IMR-90 (cell line): ENCODE results near the gene NUP153. TPM values are rescaled to one million over a fixed set of nuclear protein-coding genes. Genes with fewer than 3 reads are reported as not detected.

Experiments
- ATAC-seq: fragments of 200-7000 bp; cut with Tn5 transposase; 2 replicates; pipeline ENCODE4 v1.9.1; 2020; ENCODE audit warnings: low read depth, mild to moderate bottlenecking, moderate library complexity
- BruUV-seq: library from RNA; stranded (reverse); fragments of 400-500 nt; replicated peaks from 2 replicates; lab custom pipeline; 2021; lab: Mats Ljungman, UMichigan
- CTCF ChIA-PET: fragments of 300-600 bp; formaldehyde crosslinking; extraction: SDS; loops from one replicate; lab custom pipeline; 2021; ENCODE audit warnings: antibody characterized with exemption; lab: Yijun Ruan, JAX
- POLR2A ChIA-PET: fragments of 300-600 bp; sonication (Branson Sonifier 250); formaldehyde crosslinking; loops from one replicate; lab custom pipeline; 2022; ENCODE audit warnings: antibody characterized with exemption; ENCODE audit not compliant: unreplicated experiment; lab: Charles Lee
- DNase-seq: peaks from one replicate; pipeline ENCODE4 v3.0.0; 2013
- H2AFZ ChIP-seq: replicated peaks from 2 replicates; pipeline ENCODE3; 2013; ENCODE audit warnings: low read length, mild to moderate bottlenecking; ENCODE audit not compliant: poor library complexity
- H2AK5ac ChIP-seq: 2 replicates; pipeline ENCODE4 v1.6.1; 2013; ENCODE audit warnings: low read depth, low read length, inconsistent platforms
- H2AK9ac ChIP-seq: replicated peaks from 2 replicates; pipeline ENCODE3; 2013; ENCODE audit warnings: mild to moderate bottlenecking, low read depth, low read length, moderate library complexity; ENCODE audit not compliant: poor library complexity
- H2BK120ac ChIP-seq: 2 replicates; pipeline ENCODE4 v1.6.1; 2013; ENCODE audit warnings: low read depth, low read length, inconsistent platforms
- H2BK15ac ChIP-seq: 3 replicates; pipeline ENCODE4 v1.6.1; 2013; ENCODE audit warnings: low read depth, low read length, inconsistent platforms
- H2BK20ac ChIP-seq: 2 replicates; pipeline ENCODE4 v1.6.1; 2013; ENCODE audit warnings: low read depth, mild to moderate bottlenecking, inconsistent platforms, low read length, moderate library complexity
- H2BK5ac ChIP-seq: 2 replicates; pipeline ENCODE4 v1.6.1; 2013; ENCODE audit warnings: mild to moderate bottlenecking, low read depth, low read length, inconsistent platforms; ENCODE audit not compliant: poor library complexity, severe bottlenecking
- H3K14ac ChIP-seq: replicated peaks from 2 replicates; pipeline ENCODE4 v1.6.1; 2013; ENCODE audit warnings: low read depth, low read length, inconsistent platforms
- H3K18ac ChIP-seq: 2 replicates; pipeline ENCODE4 v1.6.1; 2013; ENCODE audit warnings: low read depth, low read length, control low read depth
- H3K23ac ChIP-seq: 2 replicates; pipeline ENCODE4 v1.6.1; 2013; ENCODE audit warnings: low read depth, low read length, inconsistent platforms
- H3K27ac ChIP-seq: 2 replicates; pipeline ENCODE4 v1.5.1; 2013; ENCODE audit warnings: mild to moderate bottlenecking, control low read depth, low read length; ENCODE audit not compliant: insufficient read depth
- H3K27me3 ChIP-seq: 2 replicates; pipeline ENCODE4 v1.6.1; 2013; ENCODE audit warnings: low read length; ENCODE audit not compliant: control insufficient read depth, insufficient read depth
- H3K36me3 ChIP-seq: 2 replicates; pipeline ENCODE4 v1.6.1; 2013; ENCODE audit warnings: low read length, mixed read lengths; ENCODE audit not compliant: control insufficient read depth, insufficient read depth
- H3K4ac ChIP-seq: 2 replicates; pipeline ENCODE4 v1.6.1; 2013; ENCODE audit warnings: low read depth, low read length, inconsistent platforms
- H3K4me1 ChIP-seq: 2 replicates; pipeline ENCODE4 v1.6.1; 2013; ENCODE audit warnings: low read length, mixed read lengths; ENCODE audit not compliant: control insufficient read depth, insufficient read depth
- H3K4me2 ChIP-seq: 2 replicates; pipeline ENCODE4 v1.6.1; 2013; ENCODE audit warnings: low read depth, mild to moderate bottlenecking, control low read depth, low read length, moderate library complexity
- H3K4me3 ChIP-seq: 2 replicates; pipeline ENCODE4 v1.5.1; 2013; ENCODE audit warnings: low read depth, mild to moderate bottlenecking, control low read depth, low read length, moderate library complexity; ENCODE audit not compliant: insufficient read depth
- H3K56ac ChIP-seq: 2 replicates; pipeline ENCODE4 v1.6.1; 2013; ENCODE audit warnings: low read length, inconsistent platforms; ENCODE audit not compliant: insufficient read depth; ENCODE audit errors: extremely low read depth
- H3K79me1 ChIP-seq, 2 experiments: 2 replicates each; pipeline ENCODE4 v1.6.1; 2013; ENCODE audit warnings: low read length in 2 of 2, inconsistent platforms in 1 of 2, low read depth in 1 of 2
- H3K9ac ChIP-seq: 2 replicates; pipeline ENCODE4 v1.6.1; 2013; ENCODE audit warnings: low read depth, low read length, control low read depth
- H3K9me1 ChIP-seq: 2 replicates; pipeline ENCODE4 v1.6.1; 2013; ENCODE audit warnings: low read length, inconsistent platforms; ENCODE audit not compliant: insufficient read depth
- H3K9me3 ChIP-seq: 2 replicates; pipeline ENCODE4 v1.6.1; 2013; ENCODE audit warnings: low read length; ENCODE audit not compliant: control insufficient read depth, insufficient read depth
- H4K20me1 ChIP-seq: 2 replicates; pipeline ENCODE4 v1.6.1; 2013; ENCODE audit warnings: low read length, inconsistent platforms; ENCODE audit not compliant: insufficient read depth
- H4K5ac ChIP-seq: 2 replicates; pipeline ENCODE4 v1.6.1; 2013; ENCODE audit warnings: mild to moderate bottlenecking, low read depth, low read length, control low read depth
- H4K8ac ChIP-seq, 2 experiments: 2 replicates each; pipeline ENCODE4 v1.6.1; 2013; ENCODE audit warnings: low read depth in 2 of 2, low read length in 2 of 2, control low read depth in 1 of 2, inconsistent platforms in 1 of 2
- H4K91ac ChIP-seq: 2 replicates; pipeline ENCODE4 v1.6.1; 2013; ENCODE audit warnings: low read depth, low read length, inconsistent platforms; ENCODE audit not compliant: insufficient read depth
- BHLHE40 ChIP-seq: fragments of 150-350 bp; IDR thresholded peaks from 2 replicates; pipeline ENCODE4 v1.6.1; 2016; ENCODE audit warnings: mild to moderate bottlenecking, low read depth, low read length
- CEBPB ChIP-seq: IDR thresholded peaks from 2 replicates; pipeline ENCODE4 v1.6.1; 2012; ENCODE audit warnings: low read depth, low read length, improper control_type of control experiment
- CHD1 ChIP-seq: IDR thresholded peaks from 2 replicates; pipeline ENCODE4 v1.6.1; 2012; ENCODE audit warnings: low read depth, low read length, improper control_type of control experiment
- FOS ChIP-seq: fragments of 150-350 bp; IDR thresholded peaks from 2 replicates; pipeline ENCODE4 v1.6.1; 2016; ENCODE audit warnings: low read depth, low read length
- MAZ ChIP-seq: IDR thresholded peaks from 2 replicates; pipeline ENCODE4 v1.6.1; 2012; ENCODE audit warnings: low read depth, mild to moderate bottlenecking, low read length, improper control_type of control experiment, moderate library complexity, borderline replicate concordance
- POLR2A ChIP-seq: IDR thresholded peaks from 2 replicates; pipeline ENCODE4 v1.6.1; 2012; ENCODE audit warnings: mild to moderate bottlenecking, low read depth, low read length
- RAD21 ChIP-seq: IDR thresholded peaks from 2 replicates; pipeline ENCODE4 v1.6.1; 2012; ENCODE audit warnings: low read length, improper control_type of control experiment
- RCOR1 ChIP-seq: IDR thresholded peaks from 2 replicates; pipeline ENCODE4 v1.6.1; 2012; ENCODE audit warnings: mild to moderate bottlenecking, low read length, improper control_type of control experiment; ENCODE audit not compliant: insufficient replicate concordance
- RFX5 ChIP-seq: IDR thresholded peaks from 2 replicates; pipeline ENCODE4 v1.8.0; 2012; ENCODE audit warnings: low read depth, mild to moderate bottlenecking, low read length, moderate library complexity
- SMC3 ChIP-seq: fragments of 150-350 bp; IDR thresholded peaks from 2 replicates; pipeline ENCODE4 v1.6.1; 2016; ENCODE audit warnings: low read depth, mild to moderate bottlenecking, antibody characterized with exemption, low read length, moderate library complexity
- WGBS, 2 experiments: methylation state at CpG; one replicate each; pipeline versions ENCODE4 v1.1.5 to v1.1.7; 2013; ENCODE audit warnings: missing lambda C conversion rate in 2 of 2; ENCODE audit not compliant: insufficient read length in 1 of 2; ENCODE audit errors: extremely low coverage in 2 of 2; 5-methylcytosine and 5-hydroxymethylcytosine counted together
- dilution Hi-C: fragments of 300-500 bp; cut with HindIII; formaldehyde crosslinking; loops from one replicate; pipeline ENCODE4 v1.14.3; 2018; ENCODE audit warnings: low sequenced_read_pairs; ENCODE audit not compliant: unreplicated experiment
- in situ Hi-C: fragments of 300-500 bp; cut with MboI; formaldehyde crosslinking; loops from 3 replicates; pipeline ENCODE4 v1.14.3; 2019; ENCODE audit warnings: low sequenced_read_pairs, inconsistent platforms, mixed read lengths
- intact Hi-C: fragments of 100-400 bp; cut with micrococcal nuclease; formaldehyde crosslinking; loops from 2 replicates; pipeline ENCODE4 v1.10.0; 2022
- polyA plus RNA-seq, 3 experiments: library from polyadenylated mRNA; depleted of rRNA; stranded (reverse); fragments of >200 nt; gene quantifications; 2 replicates each; pipeline ENCODE4 v1.2.3, GENCODE V29; 2012; ENCODE audit warnings: low replicate concordance in 1 of 3
- total RNA-seq: library from RNA; depleted of rRNA; stranded (reverse); fragments of >200 nt; gene quantifications from 2 replicates; pipeline ENCODE4 v1.2.3, GENCODE V29; 2012

Gene NUP153
- total and polyA plus RNA-seq, 2 of the 4 experiments (the other 2 are of a cell fraction), result 17.2 to 39.4 TPM

DNA sequence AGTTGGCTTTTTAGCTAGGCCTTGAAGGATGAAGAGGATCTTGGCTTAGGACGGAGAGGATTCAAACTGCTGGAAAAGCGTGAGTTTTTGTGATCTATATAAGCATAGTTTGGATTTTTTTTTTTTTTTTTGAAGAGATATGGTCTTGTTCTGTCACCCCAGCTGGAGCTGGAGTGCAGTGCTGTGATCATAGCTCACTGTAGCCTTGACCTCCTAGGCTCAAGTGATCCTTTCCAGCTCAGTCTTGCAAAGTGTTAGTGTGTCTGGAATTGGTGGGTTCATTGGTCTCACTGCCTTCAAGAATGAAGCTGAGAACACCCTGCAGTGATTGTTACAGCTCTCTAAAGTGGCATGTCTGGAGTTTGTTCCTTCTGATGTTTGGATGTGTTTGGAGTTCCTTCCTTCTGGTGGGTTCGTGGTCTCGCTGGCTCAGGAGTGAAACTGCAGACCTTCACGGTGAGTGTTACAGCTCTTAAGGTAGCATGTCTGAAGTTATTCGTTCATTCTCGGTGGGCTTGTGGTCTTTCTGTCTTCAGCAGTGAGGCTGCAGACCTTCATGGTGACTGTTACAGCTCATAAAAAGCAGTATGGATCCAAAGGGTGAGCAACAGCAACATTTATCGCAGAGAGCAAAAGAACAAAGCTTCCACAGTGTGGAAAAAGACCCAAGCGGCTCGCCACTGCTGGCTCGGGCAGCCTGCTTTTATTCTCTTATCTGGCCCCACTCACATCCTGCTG lies 37.5 kb upstream of the NUP153 start:
- no peak overlapping the region for H3K9ac ChIP-seq
- CTCF ChIA-PET, result interaction anchor here (0.6 kb wide), 2 partner anchors 60 to 594 kb away, joined by 3 to 4 read pairs; no protein-coding TSS in a partner anchor

More for the DNA sequence above, 37.5 kb upstream of the NUP153 start:
- H2BK15ac ChIP-seq, result no peak overlapping the region
- POLR2A ChIA-PET, result no interaction called here
- no peak overlapping the region for H2AFZ ChIP-seq
- TF ChIP-seq RFX5, result no peak
- no peak for TF ChIP-seq FOS
- no peak for TF ChIP-seq MAZ
- no peak for TF ChIP-seq POLR2A
- TF ChIP-seq SMC3, result no peak
- TF ChIP-seq RAD21, result no peak
- TF ChIP-seq CEBPB, result no peak
- TF ChIP-seq CHD1, result no peak
- no peak for TF ChIP-seq RCOR1
- no peak for TF ChIP-seq BHLHE40
- ATAC-seq (no peak), DNase-seq (no peak)
- no peak overlapping the region for H4K8ac ChIP-seq
- no peak overlapping the region for H2AK5ac ChIP-seq
- H3K4me3 ChIP-seq, result no peak overlapping the region
- WGBS, 2 experiments, result 77% methylated on average over 3 of the region's 11 CpGs; no CpG with 5 or more reads in 1 of the 2 experiments
- dilution Hi-C loops (no loop called here), in situ Hi-C loops (no loop called here), intact Hi-C loops (no loop called here)
- H3K56ac ChIP-seq, result no peak overlapping the region
- no peak overlapping the region for H4K5ac ChIP-seq
- H2BK20ac ChIP-seq, result no peak overlapping the region
- no peak overlapping the region for H3K18ac ChIP-seq
- H3K4me1 ChIP-seq, result no peaks in the 10 kb centered on the region
- H2AK9ac ChIP-seq, result no peak overlapping the region
- H3K36me3 ChIP-seq, result no peaks in the 10 kb centered on the region
- no peak overlapping the region for H3K4me2 ChIP-seq
- no peaks in the 10 kb centered on the region for H3K9me3 ChIP-seq
- H3K27me3 ChIP-seq, result no peaks in the 10 kb centered on the region
- no peak overlapping the region for H2BK5ac ChIP-seq
- no peak overlapping the region for H3K27ac ChIP-seq
- H3K23ac ChIP-seq, result no peak overlapping the region
- no peaks in the 10 kb centered on the region for H3K79me1 ChIP-seq
- no TSS peak for BruUV-seq
- no peak overlapping the region for H3K14ac ChIP-seq
- no peak overlapping the region for H4K91ac ChIP-seq
- H2BK120ac ChIP-seq, result no peak overlapping the region
- H3K4ac ChIP-seq, result no peak overlapping the region
- H3K9me1 ChIP-seq, result no peaks in the 10 kb centered on the region
- H4K20me1 ChIP-seq, result no peaks in the 10 kb centered on the region
